GM20000 (cell line): ENCODE measurements around the gene SLCO2B1.

Experiments used
- DNase-seq: peaks from one replicate; pipeline ENCODE4 v3.0.0; 2012; ENCODE audit warnings: low spot score
- CTCF ChIP-seq: IDR thresholded peaks from 2 replicates; pipeline ENCODE4 v1.5.1; 2012; ENCODE audit warnings: mild to moderate bottlenecking, control low read depth; ENCODE audit errors: extremely low read depth, missing control alignments

Gene SLCO2B1

GRCh38 chr11:75145972-75146519, 4.9 kb upstream of the SLCO2B1 start:
- no peak for TF ChIP-seq CTCF
- no peak for DNase-seq

- DNase-seq, result no peak
- no peak for TF ChIP-seq CTCF
These were observed 4.2 kb upstream of the SLCO2B1 start for GRCh38 chr11:75146711-75147110.

- no peak for DNase-seq
- TF ChIP-seq CTCF, result no peak
These were observed 3.6 kb upstream of the SLCO2B1 start for GRCh38 chr11:75147191-75147874.

- no peak for DNase-seq
- no peak for TF ChIP-seq CTCF
These were observed 3.0 kb upstream of the SLCO2B1 start for GRCh38 chr11:75147875-75148263.

- TF ChIP-seq CTCF, result no peak
- DNase-seq, result no peak
These were observed 2.4 kb upstream of the SLCO2B1 start for GRCh38 chr11:75148436-75148983.

GRCh38 chr11:75149766-75150465, 991 bp upstream of the SLCO2B1 start:
- no peak for DNase-seq
- no peak for TF ChIP-seq CTCF
